NCI-H128 (cell line): Measurements from ENCODE around the gene AGAP3.
A peak's percentile ranks its signal among the peaks of the same experiment; 100 is the strongest.

Experiments used
- DNase-seq: peaks from one replicate; lab custom pipeline; 2025; ENCODE audit not compliant: unreplicated experiment; lab: John Stamatoyannopoulos, UW

Gene AGAP3

DNA sequence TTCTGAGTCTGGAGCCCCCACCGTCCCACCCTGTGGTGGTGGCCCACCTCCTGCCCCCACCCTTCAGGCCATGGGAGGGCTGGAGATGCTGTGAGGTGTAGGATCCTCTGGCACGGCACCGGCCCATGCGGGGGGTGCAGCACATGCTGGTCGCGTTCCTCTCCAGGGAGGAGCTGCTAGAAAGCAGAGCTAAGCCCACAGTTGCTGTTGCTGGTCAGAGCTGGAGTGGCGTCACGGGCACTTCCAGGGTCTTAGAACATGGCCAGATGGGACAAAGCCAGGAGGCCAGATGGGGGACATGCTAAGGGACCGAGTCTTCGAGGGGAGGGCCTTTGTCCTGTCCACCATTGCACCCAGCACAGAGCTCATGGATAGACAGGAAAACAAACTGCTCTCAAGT, 21.6 kb downstream of the AGAP3 start:
- no peak for DNase-seq

- no peak for DNase-seq
These were observed 23.1 kb downstream of the AGAP3 start for GRCh38 chr7:151109094-151110048.

DNA sequence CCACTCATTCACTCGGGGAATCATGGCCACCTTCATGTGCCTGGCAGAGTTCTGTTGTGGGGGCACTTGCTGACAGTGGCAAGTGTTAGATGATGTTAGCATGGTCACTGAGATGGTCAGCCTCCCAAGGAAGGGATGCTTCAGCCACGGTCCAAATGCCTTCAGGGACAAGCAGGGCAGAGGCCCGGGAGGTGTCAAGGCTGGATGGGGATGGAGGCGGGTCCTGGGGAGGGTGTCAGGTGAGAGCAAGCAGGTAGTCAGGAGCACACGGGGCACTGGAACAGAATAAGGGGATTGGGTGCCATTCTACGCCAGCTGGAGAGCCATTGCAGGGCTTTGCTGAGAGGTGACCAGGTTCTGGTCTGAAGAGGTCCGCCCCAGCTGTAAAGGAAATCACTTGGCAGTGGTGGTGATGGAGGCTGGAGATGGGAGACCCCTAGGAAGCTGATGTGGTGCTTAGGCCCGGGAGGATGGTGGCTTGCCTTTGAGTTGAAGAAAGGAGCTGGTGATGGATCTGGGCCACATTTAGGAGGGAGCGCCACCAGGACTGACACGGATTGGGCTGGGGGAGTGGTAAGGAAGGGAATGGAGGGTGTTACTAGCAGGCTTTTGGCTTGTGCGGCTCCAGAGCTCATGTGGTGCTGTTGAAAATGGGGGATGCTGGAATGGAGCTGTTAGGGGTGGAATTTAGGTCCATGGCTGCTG, 24.1 kb downstream of the AGAP3 start:
- no peak for DNase-seq

GRCh38 chr7:151110941-151111645, 24.8 kb downstream of the AGAP3 start:
- DNase-seq, result peak; percentile 34

DNA sequence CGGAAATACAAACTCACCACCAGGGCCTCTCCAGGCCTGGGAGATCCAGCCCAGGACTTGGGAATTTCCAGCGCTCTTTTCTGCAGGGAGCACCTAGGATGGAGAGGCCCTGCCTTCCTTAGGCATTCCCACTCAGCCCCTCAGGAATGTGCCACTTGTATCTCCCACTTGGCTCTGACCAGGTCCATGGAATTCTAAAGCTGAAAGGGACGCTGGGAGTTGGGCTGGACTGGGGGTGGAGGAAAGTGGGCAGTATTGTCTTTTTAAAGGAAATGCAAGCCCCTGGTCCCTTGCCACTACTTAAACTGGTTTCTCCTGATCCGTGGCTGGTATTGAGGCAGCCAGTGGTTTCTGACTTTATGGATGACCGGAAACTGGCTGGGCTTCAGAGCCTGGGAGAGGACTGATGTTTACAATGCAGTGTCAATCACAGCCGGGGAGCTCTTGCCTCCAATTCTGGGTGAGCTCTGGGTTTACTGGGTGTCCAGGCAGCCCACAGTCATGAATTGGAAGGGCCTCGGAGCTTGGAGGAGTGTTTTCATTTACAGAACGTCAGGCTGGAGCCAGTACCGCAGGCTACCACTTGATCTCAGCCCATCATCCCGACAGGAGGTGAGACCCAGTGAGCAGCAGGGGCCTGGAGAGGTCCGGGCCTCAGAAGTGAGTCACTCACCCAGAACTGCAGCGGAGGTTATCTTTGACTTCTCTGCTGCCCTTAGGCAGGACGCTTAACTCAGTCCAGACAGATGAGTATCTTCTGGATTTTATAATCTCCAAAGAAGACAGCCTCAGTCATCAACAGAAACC, 27.3 kb downstream of the AGAP3 start:
- no peak for DNase-seq

DNA sequence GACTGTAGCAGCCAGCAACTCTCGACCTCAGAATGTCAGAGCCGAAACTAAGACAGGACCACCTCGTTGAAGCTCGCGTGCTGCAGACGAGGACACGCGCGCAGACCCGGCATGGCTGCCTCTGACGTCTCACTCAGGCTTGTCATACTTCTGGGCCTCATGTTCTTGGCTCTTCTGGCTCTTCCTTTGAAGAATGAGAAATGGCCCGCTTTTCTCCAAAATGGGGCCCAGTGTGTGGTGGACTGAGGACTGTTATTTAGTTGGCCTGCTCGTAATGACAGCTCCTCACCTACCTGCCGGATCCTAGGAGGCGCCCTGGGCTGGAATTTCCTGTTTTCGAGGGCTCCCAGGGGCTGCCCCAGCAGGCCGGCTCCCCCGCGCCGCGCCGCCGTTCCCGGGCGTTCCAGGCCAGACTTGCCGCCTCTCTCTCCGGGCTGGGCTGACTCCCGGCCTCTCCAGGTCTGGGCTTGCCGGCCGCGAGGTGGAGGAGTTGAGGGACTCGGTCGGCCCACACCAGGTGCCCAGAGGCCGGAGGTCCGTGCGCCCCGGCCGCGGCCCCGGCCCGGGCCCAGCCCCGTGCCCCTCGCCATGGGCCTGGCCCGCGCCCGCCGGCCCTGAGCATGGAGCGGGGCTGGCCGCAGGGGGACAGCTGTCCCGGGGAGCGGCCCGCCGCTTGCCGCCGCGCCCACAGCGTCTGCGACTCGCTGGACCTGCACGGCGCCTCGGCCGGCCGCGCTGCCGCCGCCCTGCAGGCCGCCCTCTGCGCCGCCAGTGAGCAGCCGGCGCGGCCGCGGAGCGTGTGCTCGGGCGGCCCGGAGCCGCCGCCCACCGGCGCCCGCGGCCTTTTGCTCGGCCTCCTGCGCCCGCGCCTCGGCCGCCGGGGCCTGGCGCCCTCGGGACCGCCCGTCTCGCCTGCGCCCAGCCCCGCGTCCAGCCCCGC, 28.1 kb downstream of the AGAP3 start:
- no peak for DNase-seq

GRCh38 chr7:151115121-151115835, 29.0 kb downstream of the AGAP3 start:
- no peak for DNase-seq

GRCh38 chr7:151115836-151116418, 29.7 kb downstream of the AGAP3 start:
- no peak for DNase-seq

- no peak for DNase-seq
These were observed 30.5 kb downstream of the AGAP3 start for GRCh38 chr7:151116603-151117440.

- DNase-seq, result no peak
These were observed 31.3 kb downstream of the AGAP3 start for GRCh38 chr7:151117565-151117964.

DNA sequence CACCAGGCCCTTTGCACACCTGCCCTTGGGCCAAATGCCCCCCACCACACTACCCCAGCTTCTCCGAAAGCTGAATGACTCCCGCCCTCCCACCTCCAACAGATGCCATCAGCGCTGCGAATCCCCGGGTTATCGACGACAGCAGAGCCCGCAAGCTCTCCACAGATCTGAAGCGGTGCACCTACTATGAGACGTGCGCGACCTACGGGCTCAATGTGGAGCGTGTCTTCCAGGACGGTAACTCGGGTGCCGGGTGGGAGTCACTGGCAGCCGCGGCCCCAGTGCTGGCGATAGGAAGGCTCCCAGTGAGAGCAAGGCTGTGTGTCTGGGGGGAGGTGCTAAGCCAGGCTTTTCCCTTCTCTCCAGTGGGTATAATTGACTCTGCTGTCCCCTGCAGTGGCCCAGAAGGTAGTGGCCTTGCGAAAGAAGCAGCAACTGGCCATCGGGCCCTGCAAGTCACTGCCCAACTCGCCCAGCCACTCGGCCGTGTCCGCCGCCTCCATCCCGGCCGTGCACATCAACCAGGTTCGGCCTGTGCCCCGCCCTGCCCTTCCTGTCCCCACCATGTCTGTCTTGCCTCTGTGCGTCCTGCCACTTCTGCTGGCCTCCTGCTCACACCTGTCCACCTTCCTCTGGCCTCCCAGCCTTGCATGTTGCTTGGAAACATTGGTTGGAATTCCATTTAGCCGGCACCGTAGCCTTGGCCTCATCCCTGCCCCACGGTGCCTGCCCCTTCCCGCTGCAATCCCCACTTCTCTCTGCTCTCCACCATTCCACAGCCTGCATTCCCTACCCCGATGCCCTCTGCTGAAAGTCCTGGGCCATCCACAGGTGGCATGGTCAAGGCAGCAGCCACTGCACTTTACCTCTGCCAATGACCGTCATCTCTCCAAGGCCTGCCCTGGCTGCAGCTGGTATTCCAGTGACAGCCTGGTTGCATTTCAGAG, 32.1 kb downstream of the AGAP3 start:
- DNase-seq, result no peak

DNA sequence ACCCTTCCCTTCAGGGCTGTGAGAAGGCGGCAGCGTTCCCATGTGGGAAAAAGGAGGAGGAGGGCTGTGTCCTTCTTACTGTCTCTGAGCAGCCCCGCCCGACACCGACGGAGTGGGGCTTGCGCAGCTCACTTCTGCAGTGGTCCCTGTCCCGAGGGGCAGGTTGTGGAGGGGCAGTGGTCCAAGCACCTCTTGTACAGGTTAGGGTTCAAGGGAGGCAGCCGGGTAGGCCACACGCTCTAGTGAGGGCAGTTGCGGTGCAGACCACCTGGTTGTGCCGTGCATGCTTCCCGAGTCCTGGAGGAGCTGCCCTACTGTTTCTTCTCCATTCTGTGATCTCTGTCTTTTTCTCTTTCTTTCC, 32.8 kb downstream of the AGAP3 start:
- DNase-seq, result no peak

DNA sequence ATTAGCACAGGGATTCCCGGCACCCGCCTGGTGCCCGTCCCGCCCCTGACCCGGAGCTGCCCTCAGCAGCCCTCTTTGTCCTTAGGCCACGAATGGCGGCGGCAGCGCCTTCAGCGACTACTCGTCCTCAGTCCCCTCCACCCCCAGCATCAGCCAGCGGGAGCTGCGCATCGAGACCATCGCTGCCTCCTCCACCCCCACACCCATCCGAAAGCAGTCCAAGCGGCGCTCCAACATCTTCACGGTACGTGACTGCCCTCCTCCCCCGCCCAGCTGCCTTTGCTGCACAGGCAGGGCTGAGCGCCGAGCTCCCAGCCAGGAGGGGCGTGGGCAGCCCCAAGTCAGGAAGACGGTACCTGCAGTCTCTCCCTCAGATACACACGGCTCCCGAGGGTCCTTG, 33.6 kb downstream of the AGAP3 start:
- DNase-seq, result no peak

GRCh38 chr7:151120896-151121295, 34.6 kb downstream of the AGAP3 start:
- no peak for DNase-seq

DNA sequence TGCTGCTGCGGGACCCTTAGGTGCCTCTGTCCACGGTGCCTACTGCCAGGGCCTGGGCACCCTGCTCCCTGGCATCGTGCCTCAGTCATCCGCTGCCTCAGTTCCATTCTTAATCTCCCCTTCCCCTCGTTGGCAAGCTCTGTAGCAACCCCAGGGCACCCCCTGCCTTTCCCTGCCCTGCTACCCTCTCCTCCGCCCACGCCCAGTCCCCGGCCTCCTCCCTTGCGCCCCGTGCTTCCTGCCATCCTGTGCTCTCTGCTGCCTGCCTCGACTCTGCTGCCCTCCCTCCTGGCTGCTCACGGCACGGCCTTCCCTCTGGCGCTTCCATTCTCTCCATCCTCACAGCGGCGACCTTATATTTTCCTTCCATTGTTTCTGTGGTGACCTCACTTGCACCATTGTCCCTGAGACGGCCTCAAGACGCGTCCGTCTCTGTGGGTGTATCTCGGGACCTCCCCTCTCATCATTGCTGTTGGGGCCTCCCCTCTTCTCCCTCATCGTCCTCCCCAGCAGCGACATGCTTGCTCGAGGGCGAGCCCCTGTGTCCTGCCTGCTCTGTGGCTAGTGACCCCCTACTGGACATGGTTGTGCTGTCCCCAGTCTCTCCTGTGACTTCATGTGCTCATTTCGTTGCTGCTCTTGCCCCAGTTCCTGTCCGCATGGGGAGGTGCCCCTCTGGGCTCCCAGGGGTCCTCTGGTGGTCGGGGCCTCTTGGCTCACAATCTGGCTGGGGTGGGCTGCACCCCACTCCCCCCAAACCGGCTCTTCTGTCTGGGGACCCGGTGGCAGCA, 35.3 kb downstream of the AGAP3 start:
- DNase-seq, result no peak

DNA sequence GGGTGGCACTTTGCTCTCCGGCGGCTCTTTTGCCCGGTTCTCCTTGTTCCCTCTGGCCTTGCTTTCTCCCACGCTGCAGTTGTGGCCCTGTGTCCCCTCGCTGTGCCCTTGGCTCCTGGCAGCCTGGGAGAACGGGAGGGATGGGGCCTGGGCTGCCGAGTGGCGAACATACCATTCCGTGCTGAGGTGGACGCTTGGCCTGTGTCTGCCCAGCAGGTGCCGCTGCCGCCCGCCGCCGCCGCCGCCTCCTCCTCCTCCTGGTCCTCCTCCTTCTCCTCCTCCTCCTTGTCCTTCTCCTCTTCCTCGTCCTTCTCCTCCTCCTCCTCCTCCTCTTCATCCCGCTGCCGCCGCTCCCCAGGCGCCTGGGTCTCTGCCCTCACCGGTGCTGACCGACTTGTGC, 36.0 kb downstream of the AGAP3 start:
- no peak for DNase-seq
